K562 (cell line): ENCODE data around the gene MINDY4. TPM values are rescaled to one million over a fixed set of nuclear protein-coding genes. Genes with fewer than 3 reads are reported as not detected.

ENCODE experiments used
- ATAC-seq: fragments of 200-7000 bp; cut with Tn5 transposase; 3 replicates; pipeline ENCODE4 v1.9.1; 2020; ENCODE audit warnings: moderate library complexity
- BruUV-seq: library from RNA; stranded (reverse); fragments of 400-500 nt; replicated peaks from 2 replicates; lab custom pipeline; 2021; lab: Mats Ljungman, UMichigan
- CTCF ChIA-PET: fragments of 300-600 bp; formaldehyde crosslinking; extraction: SDS; loops from one replicate; lab custom pipeline; 2021; ENCODE audit warnings: low intra/inter-chr PET ratio; lab: Yijun Ruan, JAX
- POLR2A ChIA-PET: fragments of 300-600, 350-650 bp; sonication (Branson Sonifier 250); formaldehyde crosslinking; extraction: SDS; loops from one replicate; lab custom pipeline; 2021; ENCODE audit warnings: antibody characterized with exemption, inconsistent platforms; lab: Yijun Ruan, JAX
- DNase-seq, 4 experiments: peaks; one replicate each; pipeline versions ENCODE4 v3.0.0 to v3.0.0-alpha.2; 2011 to 2018; ENCODE audit warnings: low spot score in 3 of 4, mixed read lengths in 3 of 4; ENCODE audit errors: extremely low read depth in 1 of 4
- FAIRE-seq: peaks from 2 replicates; lab custom pipeline; 2011; peaks lifted over from hg19 to GRCh38; lab: Jason Lieb, UNC
- H2AFZ ChIP-seq: 2 replicates; pipeline ENCODE4 v1.6.0; 2011; ENCODE audit warnings: low read depth, low read length, control low read depth, inconsistent platforms
- H3K27ac ChIP-seq: fragments of 200-600 bp; 3 replicates; pipeline ENCODE4 v1.8.0; 2011; ENCODE audit warnings: low read depth, mild to moderate bottlenecking, control low read depth, inconsistent platforms, low read length, moderate library complexity, mixed read lengths; ENCODE audit errors: extremely low read depth
- H3K27me3 ChIP-seq, 2 experiments: fragments of 300-600 bp in 1 of 2; 2 replicates in 1 of 2; 3 replicates in 1 of 2; pipeline versions ENCODE4 v1.6.0 to v1.8.0; 2011; ENCODE audit warnings: inconsistent platforms in 2 of 2, low read length in 2 of 2, mild to moderate bottlenecking in 1 of 2, mixed read lengths in 1 of 2, moderate library complexity in 1 of 2; ENCODE audit not compliant: control insufficient read depth in 2 of 2, insufficient read depth in 2 of 2
- H3K36me3 ChIP-seq: fragments of 300-600 bp; 3 replicates; pipeline ENCODE4 v1.8.0; 2011; ENCODE audit warnings: mild to moderate bottlenecking, low read length, inconsistent platforms; ENCODE audit not compliant: control insufficient read depth, insufficient read depth
- H3K4me1 ChIP-seq, 2 experiments: fragments of 200-600 bp in 1 of 2; replicated peaks in 1 of 2; 2 replicates in 1 of 2; 3 replicates in 1 of 2; pipeline versions ENCODE4 v1.5.1 to v1.8.0; 2011; ENCODE audit warnings: inconsistent platforms in 2 of 2, low read length in 2 of 2, mild to moderate bottlenecking in 1 of 2, mixed read lengths in 1 of 2, moderate library complexity in 1 of 2; ENCODE audit not compliant: control insufficient read depth in 2 of 2, insufficient read depth in 2 of 2
- H3K4me2 ChIP-seq: 2 replicates; pipeline ENCODE4 v1.6.1; 2011; ENCODE audit warnings: low read length, control low read depth, inconsistent platforms, mixed read lengths; ENCODE audit not compliant: insufficient read depth
- H3K4me3 ChIP-seq: fragments of 200-600 bp; sonication (generic), shearing (Covaris generic); 2 replicates; pipeline ENCODE4 v1.5.1; 2016; ENCODE audit warnings: control low read depth, inconsistent platforms
- H3K79me2 ChIP-seq: fragments of 200-600 bp; 3 replicates; pipeline ENCODE4 v1.8.0; 2011; ENCODE audit warnings: low read length, inconsistent platforms; ENCODE audit not compliant: control insufficient read depth, insufficient read depth
- H3K9ac ChIP-seq, 2 experiments: 2 replicates each; pipeline versions ENCODE4 v1.6.0 to v1.6.1; 2011; ENCODE audit warnings: low read depth in 2 of 2, low read length in 2 of 2, control low read depth in 1 of 2, inconsistent platforms in 1 of 2, mild to moderate bottlenecking in 1 of 2, mixed read lengths in 1 of 2; ENCODE audit not compliant: insufficient read depth in 1 of 2
- H3K9me1 ChIP-seq: one replicate; pipeline ENCODE4 v1.6.0; 2011; ENCODE audit warnings: inconsistent platforms, mild to moderate bottlenecking, low read length, moderate library complexity; ENCODE audit not compliant: control insufficient read depth, insufficient read depth
- H3K9me3 ChIP-seq: replicated peaks from 2 replicates; pipeline ENCODE4 v1.5.1; 2011; ENCODE audit warnings: low read depth, low read length, inconsistent platforms; ENCODE audit not compliant: control insufficient read depth, insufficient read depth
- H4K20me1 ChIP-seq: replicated peaks from 2 replicates; pipeline ENCODE4 v1.6.1; 2011; ENCODE audit warnings: low read length, inconsistent platforms, mixed read lengths; ENCODE audit not compliant: control insufficient read depth, insufficient read depth
- CREM ChIP-seq: IDR thresholded peaks from 2 replicates; pipeline ENCODE4 v1.6.1; 2014; ENCODE audit warnings: antibody characterized with exemption, low read depth
- ELK1 ChIP-seq: sonication (generic); formaldehyde crosslinking; IDR thresholded peaks from 2 replicates; pipeline ENCODE4 v1.8.1; 2022; ENCODE audit warnings: missing genetic modification reagents
- ESRRA ChIP-seq: fragments of 450-650 bp; IDR thresholded peaks from 2 replicates; pipeline ENCODE4 v1.6.1; 2014; ENCODE audit warnings: low read depth, mild to moderate bottlenecking, moderate library complexity, borderline replicate concordance
- ETV1 ChIP-seq: fragments of 450-650 bp; conservative IDR thresholded peaks from 2 replicates; pipeline ENCODE4 v1.6.1; 2016; ENCODE audit warnings: missing genetic modification characterization, control low read depth, low read depth, missing compliant biosample characterization
- GABPB1 ChIP-seq: sonication (generic); formaldehyde crosslinking; IDR thresholded peaks from 2 replicates; pipeline ENCODE4 v1.8.0; 2022; ENCODE audit warnings: mild to moderate bottlenecking, missing genetic modification reagents
- KAT7 ChIP-seq: sonication (generic); formaldehyde crosslinking; IDR thresholded peaks from 2 replicates; pipeline ENCODE4 v1.8.0; 2022; ENCODE audit warnings: missing genetic modification reagents, mild to moderate bottlenecking, borderline replicate concordance
- MAFG ChIP-seq: fragments of 450-650 bp; conservative IDR thresholded peaks from 2 replicates; pipeline ENCODE4 v1.6.1; 2016; ENCODE audit warnings: missing genetic modification characterization, missing compliant biosample characterization
- POLR2A ChIP-seq: fragments of 450-650 bp; conservative IDR thresholded peaks from 2 replicates; pipeline ENCODE4 v1.6.1; 2016
- SIN3A ChIP-seq, 2 experiments: fragments of 150-350 bp in 1 of 2; IDR thresholded peaks; 2 replicates each; pipeline ENCODE4 v1.6.1; 2011 to 2016; ENCODE audit warnings: borderline replicate concordance in 2 of 2, low read depth in 2 of 2, low read length in 2 of 2, mild to moderate bottlenecking in 2 of 2, moderate library complexity in 2 of 2; ENCODE audit not compliant: control insufficient read depth in 1 of 2
- SMC3 ChIP-seq: conservative IDR thresholded peaks from 2 replicates; pipeline ENCODE4 v1.6.1; 2011; ENCODE audit warnings: low read depth, low read length, improper control_type of control experiment; ENCODE audit not compliant: insufficient read depth
- THRAP3 ChIP-seq: fragments of 450-650 bp; IDR thresholded peaks from 2 replicates; pipeline ENCODE4 v1.6.1; 2016; ENCODE audit warnings: mild to moderate bottlenecking, inconsistent platforms, borderline replicate concordance
- WGBS: fragments of 100-300 bp; shearing (Covaris generic); methylation state at CpG from one replicate; pipeline ENCODE4 v1.1.6; 2016; ENCODE audit warnings: low coverage, mixed read lengths; ENCODE audit not compliant: insufficient coverage; ENCODE audit errors: missing lambda C conversion rate; 5-methylcytosine and 5-hydroxymethylcytosine counted together
- in situ Hi-C: fragments of 300-500 bp; cut with MboI; formaldehyde crosslinking; loops from 4 replicates; pipeline ENCODE4 v1.15.0; 2018; ENCODE audit warnings: inconsistent platforms, mixed read lengths
- intact Hi-C: fragments of 100-400 bp; cut with micrococcal nuclease; formaldehyde crosslinking; loops from 2 replicates; pipeline ENCODE4 v1.14.2; 2022
- polyA plus RNA-seq, 8 experiments: library from polyadenylated mRNA; depleted of rRNA in 4 of 8; stranded (reverse) in 5 of 8; unstranded in 3 of 8; fragments of >200 nt; fragmentation: Nextera tagmentation in 2 of 8; fragmentation: Illumina TruSeq in 1 of 8; extraction: Ambion mirVana in 2 of 8; extraction: Trizol in 1 of 8; gene quantifications; 2 replicates each; pipeline versions ENCODE4 v1.2.1 to v1.2.3, GENCODE V29; 2011 to 2014; ENCODE audit warnings: inconsistent platforms in 1 of 8, missing spikeins in 1 of 8
- total RNA-seq, 7 experiments: library from RNA; depleted of rRNA in 6 of 7; stranded (reverse); fragments of >200 nt in 6 of 7; fragmentation: Illumina TruSeq in 2 of 7; extraction: Trizol in 2 of 7; gene quantifications; 2 replicates each; pipeline versions ENCODE4 v1.2.1 to v1.2.3, GENCODE V29; 2011 to 2021; ENCODE audit warnings: low replicate concordance in 1 of 7
- TF ChIP-seq, protein P1 (sequence below): fragments of 450-650 bp; IDR thresholded peaks from 2 replicates; pipeline ENCODE4 v1.7.1; 2018; ENCODE audit warnings: mild to moderate bottlenecking, low read depth; ENCODE audit not compliant: partially characterized antibody
- TF ChIP-seq, protein P2 (sequence below): fragments of 250-450 bp; sonication (Bioruptor Pico); IDR thresholded peaks from 2 replicates; pipeline ENCODE4 v1.4.0; 2020; ENCODE audit warnings: mild to moderate bottlenecking, moderate library complexity

Gene MINDY4
- total and polyA plus RNA-seq, 9 of the 15 experiments (the other 6 are each of a cell fraction or from before 2014, with no cell fraction given), result 2.1 to 16.7 (median 11.0) TPM

DNA sequence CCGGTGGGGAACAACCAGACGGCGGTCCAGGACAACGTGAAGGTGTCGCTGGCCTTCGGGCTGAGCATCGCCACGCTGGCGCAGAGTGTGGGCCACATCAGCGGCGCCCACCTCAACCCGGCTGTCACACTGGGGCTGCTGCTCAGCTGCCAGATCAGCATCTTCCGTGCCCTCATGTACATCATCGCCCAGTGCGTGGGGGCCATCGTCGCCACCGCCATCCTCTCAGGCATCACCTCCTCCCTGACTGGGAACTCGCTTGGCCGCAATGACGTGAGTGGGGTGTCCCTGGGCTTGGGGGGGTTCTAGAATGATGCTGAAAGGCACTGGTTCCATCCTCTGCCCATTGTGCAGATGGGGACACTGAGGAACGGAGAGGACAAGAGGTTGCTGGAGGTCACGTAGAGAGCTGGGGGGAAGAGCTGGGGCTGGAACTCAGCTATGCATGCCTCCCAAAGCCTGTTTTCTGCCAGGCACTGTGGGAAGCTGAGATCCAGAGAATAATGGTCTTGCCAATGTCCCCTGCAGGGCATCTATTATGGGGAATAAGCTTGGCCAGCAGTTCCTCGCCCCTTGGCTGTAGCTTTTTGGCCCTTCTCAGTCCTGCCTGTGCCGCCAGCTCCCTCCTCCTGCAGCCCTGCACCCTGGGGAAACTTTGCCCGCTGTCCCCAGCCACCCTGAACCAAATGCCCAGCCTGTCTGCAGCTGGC lies 141.0 kb downstream of the MINDY4 start:
- Histone ChIP-seq H3K4me2 (peak overlapping the region; percentile 17; the same call in 1 of the 2 replicates), H3K27ac (no peak overlapping the region), H3K9me1 (no peaks in the 10 kb centered on the region), H3K9me3 (no peaks in the 10 kb centered on the region), H3K27me3 (no peaks in the 10 kb centered on the region), H3K4me1 (peaks cover 56 to 94% of the 10 kb centered on the region in 2 experiments), H2AFZ (no peak overlapping the region), H3K9ac (peak overlapping the region; percentile 6 to 87; a peak in 3 of 4 replicates), H3K4me3 (no peak overlapping the region), H3K36me3 (no peaks in the 10 kb centered on the region), H3K79me2 (no peaks in the 10 kb centered on the region; the same call in 2 of the 3 replicates), H4K20me1 (no peaks in the 10 kb centered on the region)
- POLR2A ChIA-PET, result interaction anchor here (0.6 to 0.7 kb wide), 2 partner anchors 125 to 128 kb away, joined by 3 read pairs; no protein-coding TSS in a partner anchor
- WGBS, result 89% methylated on average over 26 of the region's 26 CpGs
- no peak for ATAC-seq
- intact Hi-C loops (no loop called here), in situ Hi-C loops (no loop called here)
- no TSS peak for BruUV-seq
- no peak for DNase-seq
- no peak for FAIRE-seq
- CTCF ChIA-PET, result no interaction called here
- TF ChIP-seq KAT7 (0 out of 2 replicates have a peak, but pooled peaks have one; percentile 0), MAFG (tag) (no peak), SIN3A (IDR thresholded peaks at IDR 0.05; ENCODE audit: borderline replicate concordance in 2 of 2, control insufficient read depth in 1 of 2, low read depth in 2 of 2, low read length in 2 of 2) (no peak), ETV1 (tag) (no peak), ELK1 (CRISPR knock-in tag) (no peak), CREM (no peak), GABPB1 (CRISPR knock-in tag) (no peak), POLR2A (no peak), ESRRA (peak; percentile 38; the same call in 1 of the 2 replicates), SMC3 (no peak), THRAP3 (no peak)
- TF ChIP-seq, protein P1, sequence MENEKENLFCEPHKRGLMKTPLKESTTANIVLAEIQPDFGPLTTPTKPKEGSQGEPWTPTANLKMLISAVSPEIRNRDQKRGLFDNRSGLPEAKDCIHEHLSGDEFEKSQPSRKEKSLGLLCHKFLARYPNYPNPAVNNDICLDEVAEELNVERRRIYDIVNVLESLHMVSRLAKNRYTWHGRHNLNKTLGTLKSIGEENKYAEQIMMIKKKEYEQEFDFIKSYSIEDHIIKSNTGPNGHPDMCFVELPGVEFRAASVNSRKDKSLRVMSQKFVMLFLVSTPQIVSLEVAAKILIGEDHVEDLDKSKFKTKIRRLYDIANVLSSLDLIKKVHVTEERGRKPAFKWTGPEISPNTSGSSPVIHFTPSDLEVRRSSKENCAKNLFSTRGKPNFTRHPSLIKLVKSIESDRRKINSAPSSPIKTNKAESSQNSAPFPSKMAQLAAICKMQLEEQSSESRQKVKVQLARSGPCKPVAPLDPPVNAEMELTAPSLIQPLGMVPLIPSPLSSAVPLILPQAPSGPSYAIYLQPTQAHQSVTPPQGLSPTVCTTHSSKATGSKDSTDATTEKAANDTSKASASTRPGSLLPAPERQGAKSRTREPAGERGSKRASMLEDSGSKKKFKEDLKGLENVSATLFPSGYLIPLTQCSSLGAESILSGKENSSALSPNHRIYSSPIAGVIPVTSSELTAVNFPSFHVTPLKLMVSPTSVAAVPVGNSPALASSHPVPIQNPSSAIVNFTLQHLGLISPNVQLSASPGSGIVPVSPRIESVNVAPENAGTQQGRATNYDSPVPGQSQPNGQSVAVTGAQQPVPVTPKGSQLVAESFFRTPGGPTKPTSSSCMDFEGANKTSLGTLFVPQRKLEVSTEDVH, result no peak
- TF ChIP-seq, protein P2, sequence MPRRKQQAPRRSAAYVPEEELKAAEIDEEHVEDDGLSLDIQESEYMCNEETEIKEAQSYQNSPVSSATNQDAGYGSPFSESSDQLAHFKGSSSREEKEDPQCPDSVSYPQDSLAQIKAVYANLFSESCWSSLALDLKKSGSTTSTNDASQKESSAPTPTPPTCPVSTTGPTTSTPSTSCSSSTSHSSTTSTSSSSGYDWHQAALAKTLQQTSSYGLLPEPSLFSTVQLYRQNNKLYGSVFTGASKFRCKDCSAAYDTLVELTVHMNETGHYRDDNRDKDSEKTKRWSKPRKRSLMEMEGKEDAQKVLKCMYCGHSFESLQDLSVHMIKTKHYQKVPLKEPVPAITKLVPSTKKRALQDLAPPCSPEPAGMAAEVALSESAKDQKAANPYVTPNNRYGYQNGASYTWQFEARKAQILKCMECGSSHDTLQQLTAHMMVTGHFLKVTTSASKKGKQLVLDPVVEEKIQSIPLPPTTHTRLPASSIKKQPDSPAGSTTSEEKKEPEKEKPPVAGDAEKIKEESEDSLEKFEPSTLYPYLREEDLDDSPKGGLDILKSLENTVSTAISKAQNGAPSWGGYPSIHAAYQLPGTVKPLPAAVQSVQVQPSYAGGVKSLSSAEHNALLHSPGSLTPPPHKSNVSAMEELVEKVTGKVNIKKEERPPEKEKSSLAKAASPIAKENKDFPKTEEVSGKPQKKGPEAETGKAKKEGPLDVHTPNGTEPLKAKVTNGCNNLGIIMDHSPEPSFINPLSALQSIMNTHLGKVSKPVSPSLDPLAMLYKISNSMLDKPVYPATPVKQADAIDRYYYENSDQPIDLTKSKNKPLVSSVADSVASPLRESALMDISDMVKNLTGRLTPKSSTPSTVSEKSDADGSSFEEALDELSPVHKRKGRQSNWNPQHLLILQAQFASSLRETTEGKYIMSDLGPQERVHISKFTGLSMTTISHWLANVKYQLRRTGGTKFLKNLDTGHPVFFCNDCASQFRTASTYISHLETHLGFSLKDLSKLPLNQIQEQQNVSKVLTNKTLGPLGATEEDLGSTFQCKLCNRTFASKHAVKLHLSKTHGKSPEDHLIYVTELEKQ (CRISPR knock-in tag), result no peak
